GM18498 (cell line): ENCODE data around the gene NSD1.
"Not testable (repeated sequence)": the region's sequence is repeated elsewhere in the genome, so short reads cannot be mapped to it uniquely, and the experiment has no call there.

Experiments used
- ATAC-seq: cut with Tn5 transposase; IDR thresholded peaks from one replicate; pipeline ENCODE4 v1.9.1; 2021; ENCODE audit warnings: mild to moderate bottlenecking, moderate library complexity; ENCODE audit not compliant: unreplicated experiment

NSD1 gene

GRCh38 chr5:177171961-177172360, 38.4 kb downstream of the NSD1 start:
- no peak for ATAC-seq

GRCh38 chr5:177175336-177175735, 41.8 kb downstream of the NSD1 start:
- no peak for ATAC-seq

GRCh38 chr5:177176175-177176711, 42.7 kb downstream of the NSD1 start:
- no peak for ATAC-seq

GRCh38 chr5:177177847-177178437, 44.4 kb downstream of the NSD1 start:
- ATAC-seq: not testable (repeated sequence)

GRCh38 chr5:177178733-177179304, 45.2 kb downstream of the NSD1 start:
- ATAC-seq: no peak

- no peak for ATAC-seq
Measured at GRCh38 chr5:177179431-177179830, 45.9 kb downstream of the NSD1 start.

- no peak for ATAC-seq
Measured at GRCh38 chr5:177183142-177183541, 49.6 kb downstream of the NSD1 start.

- no peak for ATAC-seq
Measured at GRCh38 chr5:177183766-177184360, 50.3 kb downstream of the NSD1 start.

GRCh38 chr5:177185993-177186392, 52.4 kb downstream of the NSD1 start:
- no peak for ATAC-seq

GRCh38 chr5:177186645-177187044, 53.1 kb downstream of the NSD1 start:
- ATAC-seq: no peak

- no peak for ATAC-seq
Measured at GRCh38 chr5:177188775-177189174, 55.2 kb downstream of the NSD1 start.

- no peak for ATAC-seq
Measured at GRCh38 chr5:177189416-177189815, 55.8 kb downstream of the NSD1 start.

GRCh38 chr5:177189965-177190364, 56.4 kb downstream of the NSD1 start:
- no peak for ATAC-seq

GRCh38 chr5:177194268-177194667, 60.7 kb downstream of the NSD1 start:
- ATAC-seq: no peak

- no peak for ATAC-seq
Measured at GRCh38 chr5:177195307-177195952, 61.9 kb downstream of the NSD1 start.

- no peak for ATAC-seq
Measured at GRCh38 chr5:177198738-177199137, 65.2 kb downstream of the NSD1 start.

- ATAC-seq: no peak
Measured at GRCh38 chr5:177204281-177204680, 70.7 kb downstream of the NSD1 start.

- ATAC-seq: no peak
Measured at GRCh38 chr5:177209610-177210009, 76.0 kb downstream of the NSD1 start.

- ATAC-seq: no peak
Measured at GRCh38 chr5:177212242-177212641, 78.7 kb downstream of the NSD1 start.

GRCh38 chr5:177220576-177220975, 87.0 kb downstream of the NSD1 start:
- no peak for ATAC-seq

GRCh38 chr5:177222269-177222668, 88.7 kb downstream of the NSD1 start:
- no peak for ATAC-seq

GRCh38 chr5:177225798-177226197, 92.2 kb downstream of the NSD1 start:
- ATAC-seq: no peak
